ENCODE data around the gene SFI1. TPM values are rescaled to one million over a fixed set of nuclear protein-coding genes. Genes with fewer than 3 reads are reported as not detected.

Gene SFI1
- total RNA-seq, 1 experiment from 2014 or later = 53.1 TPM

GRCh38 chr22:31629741-31630184, 133.4 kb downstream of the SFI1 start (continued):
- TF ChIP-seq, protein P1, sequence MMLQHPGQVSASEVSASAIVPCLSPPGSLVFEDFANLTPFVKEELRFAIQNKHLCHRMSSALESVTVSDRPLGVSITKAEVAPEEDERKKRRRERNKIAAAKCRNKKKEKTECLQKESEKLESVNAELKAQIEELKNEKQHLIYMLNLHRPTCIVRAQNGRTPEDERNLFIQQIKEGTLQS (IDR thresholded peaks at IDR 0.05) = no peak
- TF ChIP-seq, protein P2, sequence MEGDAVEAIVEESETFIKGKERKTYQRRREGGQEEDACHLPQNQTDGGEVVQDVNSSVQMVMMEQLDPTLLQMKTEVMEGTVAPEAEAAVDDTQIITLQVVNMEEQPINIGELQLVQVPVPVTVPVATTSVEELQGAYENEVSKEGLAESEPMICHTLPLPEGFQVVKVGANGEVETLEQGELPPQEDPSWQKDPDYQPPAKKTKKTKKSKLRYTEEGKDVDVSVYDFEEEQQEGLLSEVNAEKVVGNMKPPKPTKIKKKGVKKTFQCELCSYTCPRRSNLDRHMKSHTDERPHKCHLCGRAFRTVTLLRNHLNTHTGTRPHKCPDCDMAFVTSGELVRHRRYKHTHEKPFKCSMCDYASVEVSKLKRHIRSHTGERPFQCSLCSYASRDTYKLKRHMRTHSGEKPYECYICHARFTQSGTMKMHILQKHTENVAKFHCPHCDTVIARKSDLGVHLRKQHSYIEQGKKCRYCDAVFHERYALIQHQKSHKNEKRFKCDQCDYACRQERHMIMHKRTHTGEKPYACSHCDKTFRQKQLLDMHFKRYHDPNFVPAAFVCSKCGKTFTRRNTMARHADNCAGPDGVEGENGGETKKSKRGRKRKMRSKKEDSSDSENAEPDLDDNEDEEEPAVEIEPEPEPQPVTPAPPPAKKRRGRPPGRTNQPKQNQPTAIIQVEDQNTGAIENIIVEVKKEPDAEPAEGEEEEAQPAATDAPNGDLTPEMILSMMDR (IDR thresholded peaks at IDR 0.05 in 2 of 3, conservative IDR thresholded peaks at IDR 0.05 in 1 of 3; ENCODE audit: borderline replicate concordance in 1 of 3, insufficient read depth in 1 of 3, low read depth in 2 of 3, low read length in 2 of 3) = no peak
- TF ChIP-seq SIN3A (IDR thresholded peaks at IDR 0.05; ENCODE audit: low read depth) = no peak
- TF ChIP-seq YY1 (IDR thresholded peaks at IDR 0.05; ENCODE audit: extremely low read depth, insufficient replicate concordance, low read depth, low read length) = no peak

DNA sequence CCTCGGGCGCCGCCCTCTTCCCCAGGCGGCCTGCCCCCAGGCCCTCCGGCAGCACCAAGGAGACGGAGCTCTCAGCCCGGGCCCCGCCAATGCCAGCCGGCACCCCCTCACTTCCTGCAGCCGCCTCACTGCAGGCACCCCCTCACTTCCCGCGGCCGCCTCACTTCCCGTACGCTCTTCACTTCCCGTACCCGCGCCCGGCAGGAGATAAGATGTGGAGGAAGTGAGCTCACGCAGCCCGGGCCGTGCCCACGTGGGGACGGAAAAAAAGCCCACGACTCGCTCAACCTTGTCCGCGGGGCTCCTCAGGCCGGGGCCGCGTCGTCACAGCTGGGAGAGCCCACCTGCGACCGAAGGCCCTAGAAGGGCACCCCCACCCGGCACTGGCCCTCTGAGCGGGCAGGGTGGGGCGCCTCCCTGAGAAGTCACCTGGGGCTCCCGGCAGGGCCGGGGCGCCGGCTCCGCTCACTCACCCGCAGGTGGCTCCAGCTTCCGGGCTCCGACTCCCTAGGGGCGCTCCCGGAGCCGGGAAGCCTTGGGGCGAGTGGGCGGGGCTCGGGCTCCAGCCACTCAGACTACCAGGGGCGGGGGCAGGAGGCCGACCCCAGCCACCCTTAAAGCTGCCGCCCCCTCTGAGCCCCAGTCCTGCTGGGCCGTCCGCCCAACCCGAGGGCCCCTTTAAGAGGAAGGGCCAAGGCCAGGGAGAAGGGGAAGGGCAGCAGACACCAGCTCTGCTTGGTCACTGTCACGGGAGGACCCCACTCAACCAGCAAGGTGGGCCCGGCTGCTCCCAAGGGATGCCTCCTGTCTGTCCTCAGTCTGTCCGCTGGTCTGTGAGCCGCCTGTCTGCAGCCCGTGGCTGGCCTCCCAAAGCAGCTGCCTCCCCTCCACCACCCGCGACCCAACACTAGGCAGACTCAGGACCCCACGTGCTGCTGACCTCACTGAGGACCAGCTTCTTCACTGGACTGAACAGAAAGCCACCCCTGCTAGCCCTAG, 134.3 kb downstream of the SFI1 start:
- H3K4me1 ChIP-seq (ENCODE audit: control insufficient read depth in 1 of 2, insufficient read depth in 2 of 2, low read length in 2 of 2) = peaks cover 26 to 52% of the 10 kb centered on the region in 2 experiments
- POLR2A ChIA-PET = interaction anchor here (0.9 to 1.8 kb wide), 5 partner anchors 13 to 340 kb away, joined by 3 to 8 read pairs (median 3); partner anchors contain the start of gene PISD
- BruUV-seq (replicated peaks) = no TSS peak
- peaks cover 0 to 15% of the 10 kb centered on the region in 2 experiments; a peak in 1 of 4 replicates for H3K36me3 ChIP-seq (ENCODE audit: control insufficient read depth in 1 of 2, insufficient read depth in 2 of 2, low read length in 2 of 2)
- RAD21 ChIA-PET (ENCODE audit: low non-redundant PET in 1 of 2, low total read pairs in 2 of 2, uncharacterized antibody in 2 of 2, unreplicated experiment in 2 of 2) = interaction anchor here in 1 of 2 experiments (0.6 to 0.9 kb wide), 2 partner anchors 326 to 340 kb away, joined by 3 to 5 read pairs; no protein-coding TSS in a partner anchor
- no peaks in the 10 kb centered on the region for H3K9me3 ChIP-seq (ENCODE audit: control insufficient read depth in 1 of 2, insufficient read depth in 1 of 2, low read depth in 1 of 2, low read length in 2 of 2)
- 0 out of 2 replicates have a peak, but pooled peaks cover 6% of the 10 kb centered on the region for H4K20me1 ChIP-seq (ENCODE audit: insufficient read depth)
- peak overlapping the region; percentile 76 to 88 for H3K4me3 ChIP-seq (replicated peaks in 1 of 2; ENCODE audit: low read depth in 1 of 2, low read length in 2 of 2)
- DNase-seq (ENCODE audit: low read depth, low spot score) (no peak), ATAC-seq (peak; percentile 83)
- H3K9ac ChIP-seq (ENCODE audit: low read length) = peak overlapping the region; percentile 95
- H3K27me3 ChIP-seq (ENCODE audit: insufficient read depth, low read length) = no peaks in the 10 kb centered on the region
- H3K79me2 ChIP-seq (ENCODE audit: insufficient read depth, low read length) = peaks cover 95% of the 10 kb centered on the region
- intact Hi-C loops (cut with micrococcal nuclease) = loop anchor here (5.0 to 10.0 kb wide), 2 partner anchors 143 to 286 kb away; partner anchors contain the start of genes EIF4ENIF1 and PATZ1
- peak overlapping the region; percentile 95 for H3K4me2 ChIP-seq (ENCODE audit: low read length)
- peak overlapping the region; percentile 70 for H3K27ac ChIP-seq (ENCODE audit: low read depth, low read length)
- no peak overlapping the region for H2AFZ ChIP-seq (ENCODE audit: low read depth, low read length, poor library complexity, severe bottlenecking)
- CTCF ChIA-PET = interaction anchor here (1.0 to 2.4 kb wide), 4 partner anchors 69 to 340 kb away, joined by 3 to 11 read pairs (median 6); no protein-coding TSS in a partner anchor
- no peaks in the 10 kb centered on the region for H3K9me2 ChIP-seq (ENCODE audit: insufficient read depth)
- TF ChIP-seq JUND (IDR thresholded peaks at IDR 0.05) (no peak), TCF7L2 (IDR thresholded peaks at IDR 0.05; ENCODE audit: borderline replicate concordance, extremely low read depth, insufficient read depth, insufficient read length) (no peak), ZNF274 (IDR thresholded peaks at IDR 0.05; ENCODE audit: low read depth, low read length) (no peak), RAD21 (IDR thresholded peaks at IDR 0.05; ENCODE audit: low read depth) (no peak), ELF1 (IDR thresholded peaks at IDR 0.05; ENCODE audit: borderline replicate concordance, low read depth) (no peak; the same call in 1 of the 2 replicates), POLR2AphosphoS5 (IDR thresholded peaks at IDR 0.05; ENCODE audit: low read depth, low read length) (peak; percentile 53), ZFX (IDR thresholded peaks at IDR 0.05) (peak; percentile 57; the same call in 1 of the 2 replicates), EZH2 (IDR thresholded peaks at IDR 0.05) (no peak), SP1 (IDR thresholded peaks at IDR 0.05; ENCODE audit: low read depth) (no peak), YY1 (IDR thresholded peaks at IDR 0.05; ENCODE audit: extremely low read depth, insufficient replicate concordance, low read depth, low read length) (no peak), EGR1 (IDR thresholded peaks at IDR 0.05; ENCODE audit: low read depth) (no peak), EZH2phosphoT487 (IDR thresholded peaks at IDR 0.05; ENCODE audit: borderline replicate concordance) (no peak), SIN3A (IDR thresholded peaks at IDR 0.05; ENCODE audit: low read depth) (peak; percentile 56; the same call in 1 of the 2 replicates), POLR2A (IDR thresholded peaks at IDR 0.05; ENCODE audit: borderline replicate concordance, extremely low read depth, insufficient read depth, insufficient read length) (peak; percentile 61), SRF (IDR thresholded peaks at IDR 0.05; ENCODE audit: low read depth) (no peak)
- TF ChIP-seq, protein P1 (IDR thresholded peaks at IDR 0.05) = no peak
- TF ChIP-seq, protein P2 (IDR thresholded peaks at IDR 0.05 in 2 of 3, conservative IDR thresholded peaks at IDR 0.05 in 1 of 3; ENCODE audit: borderline replicate concordance in 1 of 3, insufficient read depth in 1 of 3, low read depth in 2 of 3, low read length in 2 of 3) = no peak

Data from HCT116 (cell line).